HCT116 (cell line): ENCODE results near the gene MEN1. TPM values are rescaled to one million over a fixed set of nuclear protein-coding genes. Genes with fewer than 3 reads are reported as not detected.

Experiments
- ATAC-seq: fragments of 200-7000 bp; cut with Tn5 transposase; 2 replicates; pipeline ENCODE4 v1.9.1; 2020; ENCODE audit warnings: mild to moderate bottlenecking, moderate library complexity
- BruUV-seq: library from RNA; stranded (reverse); fragments of 400-500 nt; replicated peaks from 2 replicates; lab custom pipeline; 2021; lab: Mats Ljungman, UMichigan
- CTCF ChIA-PET: fragments of 300-600 bp; sonication (Branson Sonifier 250); formaldehyde crosslinking; loops from one replicate; lab custom pipeline; 2021; ENCODE audit warnings: antibody characterized with exemption; lab: Charles Lee
- POLR2A ChIA-PET: fragments of 300-600, 350-600 bp; sonication (Branson Sonifier 250); formaldehyde crosslinking; loops from one replicate; lab custom pipeline; 2021; ENCODE audit warnings: antibody characterized with exemption; lab: Charles Lee
- RAD21 ChIA-PET, 2 experiments: fragments of 300-600 bp; sonication (Branson Sonifier 250); formaldehyde crosslinking; loops; one replicate each; lab custom pipeline; 2023; ENCODE audit warnings: low total read pairs in 2 of 2; ENCODE audit not compliant: uncharacterized antibody in 2 of 2, unreplicated experiment in 2 of 2, low non-redundant PET in 1 of 2; lab: Charles Lee
- DNase-seq: peaks from one replicate; pipeline ENCODE4 v3.0.0-alpha.2; 2010; ENCODE audit warnings: low read depth, low spot score
- H2AFZ ChIP-seq: fragments of 200-600 bp; shearing (Covaris generic), sonication (generic); 2 replicates; pipeline ENCODE4 v1.6.1; 2017; ENCODE audit warnings: low read depth, mixed run types, mixed read lengths, antibody characterized with exemption, low read length; ENCODE audit not compliant: poor library complexity, severe bottlenecking
- H3K27ac ChIP-seq: 2 replicates; pipeline ENCODE4 v1.5.1; 2012; ENCODE audit warnings: low read depth, low read length
- H3K27me3 ChIP-seq: fragments of 200-600 bp; sonication (generic); 2 replicates; pipeline ENCODE4 v1.6.1; 2016; ENCODE audit warnings: mixed run types, low read length, mixed read lengths; ENCODE audit not compliant: insufficient read depth
- H3K36me3 ChIP-seq, 2 experiments: fragments of 200-500 bp in 1 of 2; fragments of 200-600 bp in 1 of 2; sonication (Bioruptor generic) in 1 of 2; sonication (generic) in 1 of 2; 2 replicates each; pipeline versions ENCODE4 v1.5.1 to v1.6.1; 2014 to 2016; ENCODE audit warnings: low read length in 2 of 2, inconsistent platforms in 1 of 2, mixed read lengths in 1 of 2, mixed run types in 1 of 2; ENCODE audit not compliant: insufficient read depth in 2 of 2, control insufficient read depth in 1 of 2
- H3K4me1 ChIP-seq, 2 experiments: fragments of 200-600 bp in 1 of 2; sonication (generic) in 1 of 2; 2 replicates each; pipeline versions ENCODE4 v1.5.1 to v1.6.1; 2012 to 2017; ENCODE audit warnings: low read length in 2 of 2, inconsistent platforms in 1 of 2, mild to moderate bottlenecking in 1 of 2, mixed read lengths in 1 of 2, mixed run types in 1 of 2, moderate library complexity in 1 of 2; ENCODE audit not compliant: insufficient read depth in 2 of 2, control insufficient read depth in 1 of 2
- H3K4me2 ChIP-seq: fragments of 200-600 bp; sonication (generic); 2 replicates; pipeline ENCODE4 v1.6.1; 2017; ENCODE audit warnings: mixed run types, low read length, mixed read lengths
- H3K4me3 ChIP-seq, 2 experiments: fragments of 200-600 bp in 1 of 2; sonication (generic) in 1 of 2; replicated peaks in 1 of 2; 2 replicates each; pipeline ENCODE4 v1.5.1; 2011 to 2016; ENCODE audit warnings: low read length in 2 of 2, control low read depth in 1 of 2, low read depth in 1 of 2, mild to moderate bottlenecking in 1 of 2, mixed read lengths in 1 of 2, mixed run types in 1 of 2
- H3K79me2 ChIP-seq: fragments of 200-600 bp; sonication (generic); 2 replicates; pipeline ENCODE4 v1.6.1; 2017; ENCODE audit warnings: mild to moderate bottlenecking, mixed run types, low read length, moderate library complexity, mixed read lengths; ENCODE audit not compliant: insufficient read depth
- H3K9ac ChIP-seq: fragments of 200-600 bp; sonication (generic); 2 replicates; pipeline ENCODE4 v1.6.1; 2016; ENCODE audit warnings: low read length, mixed read lengths
- H3K9me2 ChIP-seq: fragments of 200-600 bp; sonication (generic), shearing (Covaris generic); 2 replicates; pipeline ENCODE4 v1.6.1; 2017; ENCODE audit warnings: mixed run types, mild to moderate bottlenecking, moderate library complexity; ENCODE audit not compliant: insufficient read depth
- H3K9me3 ChIP-seq, 2 experiments: fragments of 200-500 bp in 1 of 2; fragments of 200-600 bp in 1 of 2; sonication (Bioruptor generic) in 1 of 2; sonication (generic) in 1 of 2; 2 replicates each; pipeline ENCODE4 v1.6.1; 2014 to 2017; ENCODE audit warnings: low read length in 2 of 2, mixed read lengths in 2 of 2, inconsistent platforms in 1 of 2, low read depth in 1 of 2, mild to moderate bottlenecking in 1 of 2, mixed run types in 1 of 2, moderate library complexity in 1 of 2; ENCODE audit not compliant: control insufficient read depth in 1 of 2, insufficient read depth in 1 of 2
- H4K20me1 ChIP-seq: fragments of 200-600 bp; sonication (generic), shearing (Covaris generic); 2 replicates; pipeline ENCODE4 v1.6.1; 2017; ENCODE audit warnings: mixed run types, mild to moderate bottlenecking, moderate library complexity; ENCODE audit not compliant: insufficient read depth
- CBX3 ChIP-seq: IDR thresholded peaks from 2 replicates; pipeline ENCODE4 v1.6.1; 2012; ENCODE audit warnings: low read depth
- ELF1 ChIP-seq: IDR thresholded peaks from 2 replicates; pipeline ENCODE4 v1.6.1; 2012; ENCODE audit warnings: low read depth, borderline replicate concordance
- EZH2phosphoT487 ChIP-seq: fragments of 200-600 bp; IDR thresholded peaks from 2 replicates; pipeline ENCODE4 v1.6.1; 2018; ENCODE audit warnings: antibody characterized with exemption, borderline replicate concordance
- FOSL1 ChIP-seq: IDR thresholded peaks from 2 replicates; pipeline ENCODE4 v1.6.1; 2012; ENCODE audit warnings: low read depth
- RAD21 ChIP-seq: IDR thresholded peaks from 2 replicates; pipeline ENCODE4 v1.6.1; 2012; ENCODE audit warnings: low read depth, mild to moderate bottlenecking
- SRF ChIP-seq: IDR thresholded peaks from 2 replicates; pipeline ENCODE4 v1.6.1; 2012; ENCODE audit warnings: low read depth
- TCF7L2 ChIP-seq: IDR thresholded peaks from 2 replicates; pipeline ENCODE4 v1.7.0; 2011; ENCODE audit warnings: borderline replicate concordance, inconsistent platforms; ENCODE audit not compliant: insufficient read depth, insufficient read length; ENCODE audit errors: extremely low read depth
- YY1 ChIP-seq: IDR thresholded peaks from 2 replicates; pipeline ENCODE4 v1.6.1; 2011; ENCODE audit warnings: low read length, low read depth, moderate library complexity, mild to moderate bottlenecking; ENCODE audit not compliant: insufficient replicate concordance; ENCODE audit errors: extremely low read depth
- ZFX ChIP-seq: fragments of 450-650 bp; IDR thresholded peaks from 2 replicates; pipeline ENCODE4 v1.6.1; 2017
- ZNF274 ChIP-seq: fragments of 200-500 bp; sonication (Bioruptor generic); IDR thresholded peaks from 2 replicates; pipeline ENCODE4 v1.6.1; 2014; ENCODE audit warnings: mild to moderate bottlenecking, low read depth, low read length, inconsistent platforms
- intact Hi-C: fragments of 100-400 bp; cut with micrococcal nuclease; formaldehyde crosslinking; loops from 2 replicates; pipeline ENCODE4 v1.10.0; 2022
- total RNA-seq: library from RNA; stranded (reverse); gene quantifications from one replicate; pipeline ENCODE4 v1.2.1, GENCODE V29; 2021; ENCODE audit not compliant: unreplicated experiment
- TF ChIP-seq, protein P1 (sequence below), 3 experiments: fragments of 200-600 bp in 1 of 3; sonication (generic) in 1 of 3; IDR thresholded peaks in 2 of 3; conservative IDR thresholded peaks in 1 of 3; 2 replicates each; pipeline ENCODE4 v1.5.1; 2012 to 2017; ENCODE audit warnings: low read depth in 2 of 3, low read length in 2 of 3, antibody characterized with exemption in 1 of 3, borderline replicate concordance in 1 of 3, control low read depth in 1 of 3, mild to moderate bottlenecking in 1 of 3, mixed read lengths in 1 of 3, mixed run types in 1 of 3, moderate library complexity in 1 of 3; ENCODE audit not compliant: insufficient read depth in 1 of 3
- TF ChIP-seq, protein P2 (sequence below): IDR thresholded peaks from 2 replicates; pipeline ENCODE4 v1.6.1; 2011; ENCODE audit warnings: mild to moderate bottlenecking, low read length, moderate library complexity; ENCODE audit not compliant: insufficient replicate concordance; ENCODE audit errors: extremely low read depth
- TF ChIP-seq, protein P3 (sequence below): IDR thresholded peaks from 2 replicates; pipeline ENCODE4 v1.6.1; 2012

MEN1 gene
- total RNA-seq, 1 experiment from 2014 or later: 62.1 TPM

DNA sequence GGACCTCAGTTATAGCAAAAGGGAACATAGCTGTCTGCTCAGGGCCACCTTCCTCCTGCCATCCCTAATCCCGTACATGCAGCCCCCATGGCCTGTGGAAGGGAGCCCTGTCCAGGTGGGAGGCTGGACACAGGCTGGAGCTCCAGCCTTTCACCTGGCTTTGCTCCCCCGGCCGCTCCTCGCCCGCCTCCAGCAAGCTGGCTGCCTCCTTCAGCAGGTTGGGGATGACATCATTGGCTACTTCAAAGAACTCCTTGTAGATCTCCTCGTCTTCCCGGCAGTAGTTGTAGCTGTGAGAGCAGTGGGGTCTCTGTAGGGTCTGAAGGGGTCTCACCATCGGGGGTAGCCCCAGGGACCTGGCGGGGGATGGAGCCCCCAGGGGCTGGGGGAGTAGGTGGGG, 4.9 kb downstream of the MEN1 start:
- Histone ChIP-seq H3K4me1 (peaks cover 23 to 34% of the 10 kb centered on the region in 2 experiments), H4K20me1 (no peaks in the 10 kb centered on the region), H3K27me3 (no peaks in the 10 kb centered on the region), H3K4me2 (no peak overlapping the region), H3K27ac (no peak overlapping the region; the same call in 1 of the 2 replicates), H2AFZ (no peak overlapping the region), H3K4me3 (no peak overlapping the region), H3K9me3 (no peaks in the 10 kb centered on the region), H3K9me2 (no peaks in the 10 kb centered on the region), H3K79me2 (peaks cover 13% of the 10 kb centered on the region; the same call in 1 of the 2 replicates), H3K36me3 (peaks cover 5 to 10% of the 10 kb centered on the region in 2 experiments; a peak in 2 of 4 replicates), H3K9ac (no peak overlapping the region)
- no TSS peak for BruUV-seq
- ChIA-PET POLR2A (no interaction called here), CTCF (no interaction called here), RAD21 (no interaction called here)
- ATAC-seq (no peak), DNase-seq (no peak)
- TF ChIP-seq FOSL1 (no peak), CBX3 (no peak), ELF1 (no peak), RAD21 (no peak), ZNF274 (no peak), EZH2phosphoT487 (no peak), ZFX (no peak), SRF (no peak), YY1 (no peak), TCF7L2 (no peak)
- TF ChIP-seq, protein P1, sequence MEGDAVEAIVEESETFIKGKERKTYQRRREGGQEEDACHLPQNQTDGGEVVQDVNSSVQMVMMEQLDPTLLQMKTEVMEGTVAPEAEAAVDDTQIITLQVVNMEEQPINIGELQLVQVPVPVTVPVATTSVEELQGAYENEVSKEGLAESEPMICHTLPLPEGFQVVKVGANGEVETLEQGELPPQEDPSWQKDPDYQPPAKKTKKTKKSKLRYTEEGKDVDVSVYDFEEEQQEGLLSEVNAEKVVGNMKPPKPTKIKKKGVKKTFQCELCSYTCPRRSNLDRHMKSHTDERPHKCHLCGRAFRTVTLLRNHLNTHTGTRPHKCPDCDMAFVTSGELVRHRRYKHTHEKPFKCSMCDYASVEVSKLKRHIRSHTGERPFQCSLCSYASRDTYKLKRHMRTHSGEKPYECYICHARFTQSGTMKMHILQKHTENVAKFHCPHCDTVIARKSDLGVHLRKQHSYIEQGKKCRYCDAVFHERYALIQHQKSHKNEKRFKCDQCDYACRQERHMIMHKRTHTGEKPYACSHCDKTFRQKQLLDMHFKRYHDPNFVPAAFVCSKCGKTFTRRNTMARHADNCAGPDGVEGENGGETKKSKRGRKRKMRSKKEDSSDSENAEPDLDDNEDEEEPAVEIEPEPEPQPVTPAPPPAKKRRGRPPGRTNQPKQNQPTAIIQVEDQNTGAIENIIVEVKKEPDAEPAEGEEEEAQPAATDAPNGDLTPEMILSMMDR (IDR thresholded peaks at IDR 0.05 in 2 of 3, conservative IDR thresholded peaks at IDR 0.05 in 1 of 3; ENCODE audit: borderline replicate concordance in 1 of 3, insufficient read depth in 1 of 3, low read depth in 2 of 3, low read length in 2 of 3): no peak
- TF ChIP-seq, protein P2, sequence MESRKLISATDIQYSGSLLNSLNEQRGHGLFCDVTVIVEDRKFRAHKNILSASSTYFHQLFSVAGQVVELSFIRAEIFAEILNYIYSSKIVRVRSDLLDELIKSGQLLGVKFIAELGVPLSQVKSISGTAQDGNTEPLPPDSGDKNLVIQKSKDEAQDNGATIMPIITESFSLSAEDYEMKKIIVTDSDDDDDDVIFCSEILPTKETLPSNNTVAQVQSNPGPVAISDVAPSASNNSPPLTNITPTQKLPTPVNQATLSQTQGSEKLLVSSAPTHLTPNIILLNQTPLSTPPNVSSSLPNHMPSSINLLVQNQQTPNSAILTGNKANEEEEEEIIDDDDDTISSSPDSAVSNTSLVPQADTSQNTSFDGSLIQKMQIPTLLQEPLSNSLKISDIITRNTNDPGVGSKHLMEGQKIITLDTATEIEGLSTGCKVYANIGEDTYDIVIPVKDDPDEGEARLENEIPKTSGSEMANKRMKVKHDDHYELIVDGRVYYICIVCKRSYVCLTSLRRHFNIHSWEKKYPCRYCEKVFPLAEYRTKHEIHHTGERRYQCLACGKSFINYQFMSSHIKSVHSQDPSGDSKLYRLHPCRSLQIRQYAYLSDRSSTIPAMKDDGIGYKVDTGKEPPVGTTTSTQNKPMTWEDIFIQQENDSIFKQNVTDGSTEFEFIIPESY: no peak
- TF ChIP-seq, protein P3, sequence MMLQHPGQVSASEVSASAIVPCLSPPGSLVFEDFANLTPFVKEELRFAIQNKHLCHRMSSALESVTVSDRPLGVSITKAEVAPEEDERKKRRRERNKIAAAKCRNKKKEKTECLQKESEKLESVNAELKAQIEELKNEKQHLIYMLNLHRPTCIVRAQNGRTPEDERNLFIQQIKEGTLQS: no peak
- intact Hi-C loops: no loop called here
